ENCODE data around the gene GPR137. TPM values are rescaled to one million over a fixed set of nuclear protein-coding genes. Genes with fewer than 3 reads are reported as not detected.

Gene GPR137
- total and polyA plus RNA-seq, 9 of the 15 experiments (the other 6 are each of a cell fraction or from before 2014, with no cell fraction given) = 0.32 to 26.7 (median 10.7) TPM

DNA sequence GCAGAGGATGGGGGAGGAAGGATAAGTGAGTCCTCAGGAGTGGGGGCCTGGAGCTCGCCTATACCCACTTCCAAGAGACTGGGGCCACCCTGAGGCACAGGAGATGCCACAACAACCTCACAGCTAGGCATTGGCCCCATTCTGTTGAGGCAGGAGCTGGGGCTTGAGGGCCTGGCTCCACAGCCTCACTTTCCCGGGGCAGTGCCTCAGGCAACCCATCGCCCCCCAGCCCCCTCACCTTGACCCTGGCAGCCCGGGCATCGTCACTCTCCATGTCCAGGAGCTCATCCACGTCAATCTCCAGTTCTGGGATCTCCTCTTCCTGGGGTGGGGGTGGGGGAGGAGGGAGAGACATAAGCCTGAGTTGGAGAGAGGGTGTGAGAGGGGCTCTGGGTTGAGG, 40.7 kb upstream of the GPR137 start:
- Histone ChIP-seq H3K36me3 (ENCODE audit: control insufficient read depth, insufficient read depth, low read length) (peaks cover 42% of the 10 kb centered on the region), H3K9ac (ENCODE audit: insufficient read depth in 1 of 2, low read depth in 2 of 2, low read length in 2 of 2) (peak overlapping the region; percentile 95 to 98), H4K20me1 (replicated peaks; ENCODE audit: control insufficient read depth, insufficient read depth, low read length) (0 out of 2 replicates have a peak, but pooled peaks cover 3% of the 10 kb centered on the region), H3K79me2 (ENCODE audit: control insufficient read depth, insufficient read depth, low read length) (peaks cover 55% of the 10 kb centered on the region), H3K4me2 (ENCODE audit: insufficient read depth, low read length) (peak overlapping the region; percentile 99), H3K9me3 (replicated peaks; ENCODE audit: control insufficient read depth, insufficient read depth, low read depth, low read length) (no peaks in the 10 kb centered on the region), H2AFZ (ENCODE audit: low read depth, low read length) (no peak overlapping the region), H3K27me3 (ENCODE audit: control insufficient read depth in 2 of 2, insufficient read depth in 2 of 2, low read length in 2 of 2) (no peaks in the 10 kb centered on the region), H3K4me1 (replicated peaks in 1 of 2; ENCODE audit: control insufficient read depth in 2 of 2, insufficient read depth in 2 of 2, low read length in 2 of 2) (peaks cover 39 to 88% of the 10 kb centered on the region in 2 experiments), H3K27ac (ENCODE audit: extremely low read depth, low read depth, low read length) (peak overlapping the region; percentile 98; the same call in 2 of the 3 replicates), H3K4me3 (peak overlapping the region; percentile 98), H3K9me1 (ENCODE audit: control insufficient read depth, insufficient read depth, low read length) (no peaks in the 10 kb centered on the region)
- BruUV-seq (replicated peaks) = no TSS peak
- in situ Hi-C loops (cut with MboI) = no loop called here
- no peak for ATAC-seq
- FAIRE-seq = no peak
- CTCF ChIA-PET (ENCODE audit: low intra/inter-chr PET ratio) = no interaction called here
- 25% methylated on average over 5 of the region's 6 CpGs for WGBS (ENCODE audit: insufficient coverage, low coverage, missing lambda C conversion rate)
- no peak for DNase-seq (ENCODE audit: extremely low read depth in 1 of 4, low spot score in 3 of 4)
- POLR2A ChIA-PET = interaction anchor here (0.6 to 7.8 kb wide), 9 partner anchors 8 to 141 kb away, joined by 3 to 58 read pairs (median 5); partner anchors contain the start of genes FERMT3, STIP1 and VEGFB
- intact Hi-C loops (cut with micrococcal nuclease) = loop anchor here (10.0 kb wide), 1 partner anchor 60 kb away; the partner anchor contains the start of genes CATSPERZ and ESRRA
- TF ChIP-seq ATF6 (CRISPR knock-in tag; IDR thresholded peaks at IDR 0.05) = no peak
- TF ChIP-seq NFE2L1 (tag; IDR thresholded peaks at IDR 0.05; ENCODE audit: borderline replicate concordance, low read depth) = no peak
- no peak for TF ChIP-seq ZBED1 (IDR thresholded peaks at IDR 0.05)
- no peak for TF ChIP-seq SMARCA5 (IDR thresholded peaks at IDR 0.05)
- no peak for TF ChIP-seq CBX8 (IDR thresholded peaks at IDR 0.05; ENCODE audit: borderline replicate concordance, extremely low read depth, low read depth, low read length, poor library complexity, severe bottlenecking)
- TF ChIP-seq LEF1 (IDR thresholded peaks at IDR 0.05) = no peak
- TF ChIP-seq GTF2A2 (tag; IDR thresholded peaks at IDR 0.05) = no peak
- no peak for TF ChIP-seq ARHGAP35 (IDR thresholded peaks at IDR 0.05; ENCODE audit: partially characterized antibody)
- TF ChIP-seq ZNF512 (tag; IDR thresholded peaks at IDR 0.05) = no peak
- TF ChIP-seq MYNN (IDR thresholded peaks at IDR 0.05) = 0 out of 2 replicates have a peak, but pooled peaks have one; percentile 20
- TF ChIP-seq MYNN (CRISPR knock-in tag; IDR thresholded peaks at IDR 0.05) = no peak
- no peak for TF ChIP-seq ZNF347 (CRISPR knock-in tag; IDR thresholded peaks at IDR 0.05; ENCODE audit: low read depth)
- TF ChIP-seq KLF1 (tag; IDR thresholded peaks at IDR 0.05) = no peak
- TF ChIP-seq SAP30 (IDR thresholded peaks at IDR 0.05; ENCODE audit: borderline replicate concordance, insufficient read depth, low read depth, low read length, poor library complexity, severe bottlenecking) = no peak
- 0 out of 2 replicates have a peak, but pooled peaks have one; percentile 16 for TF ChIP-seq PML (IDR thresholded peaks at IDR 0.05; ENCODE audit: low read length)
- TF ChIP-seq, protein P1, sequence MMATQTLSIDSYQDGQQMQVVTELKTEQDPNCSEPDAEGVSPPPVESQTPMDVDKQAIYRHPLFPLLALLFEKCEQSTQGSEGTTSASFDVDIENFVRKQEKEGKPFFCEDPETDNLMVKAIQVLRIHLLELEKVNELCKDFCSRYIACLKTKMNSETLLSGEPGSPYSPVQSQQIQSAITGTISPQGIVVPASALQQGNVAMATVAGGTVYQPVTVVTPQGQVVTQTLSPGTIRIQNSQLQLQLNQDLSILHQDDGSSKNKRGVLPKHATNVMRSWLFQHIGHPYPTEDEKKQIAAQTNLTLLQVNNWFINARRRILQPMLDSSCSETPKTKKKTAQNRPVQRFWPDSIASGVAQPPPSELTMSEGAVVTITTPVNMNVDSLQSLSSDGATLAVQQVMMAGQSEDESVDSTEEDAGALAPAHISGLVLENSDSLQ (IDR thresholded peaks at IDR 0.05) = 0 out of 2 replicates have a peak, but pooled peaks have one; percentile 7
- no peak for TF ChIP-seq HSF4 (CRISPR knock-in tag; IDR thresholded peaks at IDR 0.05; ENCODE audit: borderline replicate concordance)
- TF ChIP-seq ZNF431 (CRISPR knock-in tag; IDR thresholded peaks at IDR 0.05) = no peak
- TF ChIP-seq RCOR1 (IDR thresholded peaks at IDR 0.05; ENCODE audit: borderline replicate concordance in 1 of 2, low read depth in 2 of 2, low read length in 2 of 2) = no peak
